ENCODE results near the gene PARK7. TPM values are rescaled to one million over a fixed set of nuclear protein-coding genes. Genes with fewer than 3 reads are reported as not detected.

Gene PARK7
- polyA plus RNA-seq (2012; ENCODE audit: insufficient read length, low read depth): 230 TPM

DNA sequence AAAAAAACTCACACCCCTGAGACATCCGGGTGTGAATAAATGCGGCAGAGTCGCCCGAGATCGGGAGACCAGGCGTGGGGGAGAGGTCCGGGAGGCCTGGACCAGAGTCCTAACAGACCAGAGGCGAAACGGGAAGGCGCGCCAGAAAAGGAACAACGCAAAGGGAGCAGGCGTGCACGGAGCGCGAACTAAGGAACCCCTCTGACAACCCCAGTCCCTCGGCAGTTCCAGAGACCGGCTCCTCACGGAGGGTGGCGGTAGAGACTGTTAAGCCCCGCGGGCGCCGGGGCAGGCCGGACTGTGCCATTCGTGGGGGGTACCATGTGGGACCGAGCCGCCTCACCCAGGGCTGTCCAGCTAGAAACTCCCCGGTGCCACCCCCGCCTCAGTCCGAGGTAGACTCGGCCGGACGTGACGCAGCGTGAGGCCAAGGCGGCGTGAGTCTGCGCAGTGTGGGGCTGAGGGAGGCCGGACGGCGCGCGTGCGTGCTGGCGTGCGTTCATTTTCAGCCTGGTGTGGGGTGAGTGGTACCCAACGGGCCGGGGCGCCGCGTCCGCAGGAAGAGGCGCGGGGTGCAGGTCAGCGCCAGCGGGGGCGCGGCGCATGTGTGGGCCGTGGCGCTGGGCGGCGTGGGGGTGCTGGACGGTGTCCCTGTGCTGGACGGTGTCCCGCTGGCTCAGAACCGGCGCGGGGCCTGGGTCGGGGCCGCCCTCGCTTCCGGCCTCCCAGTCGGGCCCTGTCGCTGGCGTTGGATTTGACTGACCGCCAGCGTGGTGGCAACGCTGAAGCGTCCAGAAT lies at the start of gene PARK7:
Gene PARK7, plus strand, starts transcription at position 496 of the 798 bp plus-strand sequence. CDS start 1,075 bp downstream, outside the sequence.
- TF ChIP-seq TAF1 (IDR thresholded peaks at IDR 0.05; ENCODE audit: borderline replicate concordance, insufficient read depth, low read length): peak; percentile 95
- peak; percentile 97 for TF ChIP-seq POLR2AphosphoS5 (IDR thresholded peaks at IDR 0.05; ENCODE audit: low read depth, low read length)
- TF ChIP-seq SIN3A (IDR thresholded peaks at IDR 0.05; ENCODE audit: borderline replicate concordance, insufficient read depth, low read length): peak; percentile 76; the same call in 1 of the 2 replicates
- 0 out of 4 replicates have a peak, but pooled peaks of 1 of the 2 experiments have one; percentile 23 for TF ChIP-seq REST (IDR thresholded peaks at IDR 0.05; ENCODE audit: insufficient read depth in 1 of 2, low read depth in 2 of 2, low read length in 2 of 2)
- peak; percentile 88 for TF ChIP-seq FOXP2 (optimal IDR thresholded peaks at IDR 0.05; ENCODE audit: borderline replicate concordance, extremely low read depth, extremely low read length, insufficient read depth)

DNA sequence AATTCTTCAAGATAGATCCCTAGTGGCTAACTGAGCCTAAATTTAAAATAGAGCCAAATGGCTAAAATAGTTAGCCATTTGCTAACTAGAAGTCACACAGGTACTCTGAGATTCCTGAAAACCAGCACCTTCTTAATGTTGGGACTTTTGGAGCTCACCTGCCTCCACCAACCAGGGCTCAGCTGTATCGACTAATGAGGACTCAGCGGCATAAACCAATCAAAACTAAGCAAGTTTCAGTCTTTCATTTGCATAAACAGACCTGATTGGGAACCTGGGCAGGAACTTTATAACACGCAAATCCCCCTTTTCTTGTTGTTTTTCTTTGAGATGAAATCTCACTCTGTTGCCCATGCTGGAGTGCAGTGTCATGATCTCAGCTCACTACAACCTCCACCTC lies 49.4 kb upstream of the PARK7 start:
- no peak for TF ChIP-seq TAF1 (IDR thresholded peaks at IDR 0.05; ENCODE audit: borderline replicate concordance, insufficient read depth, low read length)
- no peak for TF ChIP-seq POLR2AphosphoS5 (IDR thresholded peaks at IDR 0.05; ENCODE audit: low read depth, low read length)
- TF ChIP-seq FOXP2 (optimal IDR thresholded peaks at IDR 0.05; ENCODE audit: borderline replicate concordance, extremely low read depth, extremely low read length, insufficient read depth): no peak
- no peak for TF ChIP-seq REST (IDR thresholded peaks at IDR 0.05; ENCODE audit: insufficient read depth in 1 of 2, low read depth in 2 of 2, low read length in 2 of 2)
- no peak for TF ChIP-seq SIN3A (IDR thresholded peaks at IDR 0.05; ENCODE audit: borderline replicate concordance, insufficient read depth, low read length)

GRCh38 chr1:7912743-7913557 lies 48.6 kb upstream of the PARK7 start:
- TF ChIP-seq FOXP2 (optimal IDR thresholded peaks at IDR 0.05; ENCODE audit: borderline replicate concordance, extremely low read depth, extremely low read length, insufficient read depth): no peak
- no peak for TF ChIP-seq SIN3A (IDR thresholded peaks at IDR 0.05; ENCODE audit: borderline replicate concordance, insufficient read depth, low read length)
- TF ChIP-seq POLR2AphosphoS5 (IDR thresholded peaks at IDR 0.05; ENCODE audit: low read depth, low read length): no peak
- TF ChIP-seq REST (IDR thresholded peaks at IDR 0.05; ENCODE audit: insufficient read depth in 1 of 2, low read depth in 2 of 2, low read length in 2 of 2): no peak
- no peak for TF ChIP-seq TAF1 (IDR thresholded peaks at IDR 0.05; ENCODE audit: borderline replicate concordance, insufficient read depth, low read length)

DNA sequence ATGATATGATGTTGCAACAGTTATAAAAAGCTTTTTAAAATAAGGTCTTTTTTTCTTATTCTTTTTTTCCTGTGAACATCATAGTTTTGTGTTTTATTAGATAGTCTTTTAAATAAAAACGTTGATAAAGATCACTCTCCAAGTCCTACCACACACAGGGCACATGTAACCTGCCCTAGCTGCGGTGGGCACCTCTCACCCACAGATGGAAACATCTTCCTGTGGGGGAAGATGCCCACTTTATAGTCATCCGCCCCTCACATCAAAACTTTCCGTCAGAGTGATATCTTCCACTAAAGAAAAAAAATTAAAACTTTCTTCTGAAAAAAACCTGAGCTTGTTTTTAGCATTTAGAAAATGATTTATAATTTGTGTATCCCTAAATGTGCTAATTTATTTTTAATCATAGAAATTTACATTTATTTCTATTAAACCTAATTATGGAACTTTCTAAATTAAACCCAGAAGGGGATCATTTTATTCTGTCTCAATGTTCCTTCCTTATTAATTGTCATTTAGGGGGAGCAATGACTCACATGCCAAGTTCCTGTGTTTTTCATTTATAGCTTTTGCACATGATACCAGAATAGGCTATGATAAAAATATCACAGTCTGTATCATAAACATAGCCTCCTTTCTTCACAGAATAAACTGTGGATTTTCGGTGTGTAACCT lies 45.5 kb upstream of the PARK7 start:
- no peak for TF ChIP-seq SIN3A (IDR thresholded peaks at IDR 0.05; ENCODE audit: borderline replicate concordance, insufficient read depth, low read length)
- no peak for TF ChIP-seq POLR2AphosphoS5 (IDR thresholded peaks at IDR 0.05; ENCODE audit: low read depth, low read length)

- TF ChIP-seq POLR2AphosphoS5 (IDR thresholded peaks at IDR 0.05; ENCODE audit: low read depth, low read length) (no peak), TAF1 (IDR thresholded peaks at IDR 0.05; ENCODE audit: borderline replicate concordance, insufficient read depth, low read length) (no peak), SIN3A (IDR thresholded peaks at IDR 0.05; ENCODE audit: borderline replicate concordance, insufficient read depth, low read length) (no peak), REST (IDR thresholded peaks at IDR 0.05; ENCODE audit: insufficient read depth in 1 of 2, low read depth in 2 of 2, low read length in 2 of 2) (no peak), FOXP2 (optimal IDR thresholded peaks at IDR 0.05; ENCODE audit: borderline replicate concordance, extremely low read depth, extremely low read length, insufficient read depth) (no peak)
Observed at GRCh38 chr1:7916501-7916830, 45.0 kb upstream of the PARK7 start.

Measured in PFSK-1 (cell line).